CD4-positive, alpha-beta T cell treated with Interleukin-4 for 4 hours (primary cell): ENCODE measurements around the gene ATP6V0A4.
"Not testable (repeated sequence)": the region's sequence is repeated elsewhere in the genome, so short reads cannot be mapped to it uniquely, and the experiment has no call there.

Experiments used
- DNase-seq: peaks from one replicate; pipeline ENCODE4 v3.0.0-alpha.2; 2020

ATP6V0A4 gene

GRCh38 chr7:138797715-138798320 is at the start of gene ATP6V0A4, which contains the start of gene TMEM213:
ATP6V0A4 (minus strand) TSS chr7:138798196; CDS start chr7:138771247, 26,949 bp downstream.
TMEM213 (plus strand) TSS chr7:138797994; CDS start chr7:138798105, 111 bp downstream.
- DNase-seq, result no peak

- DNase-seq, result no peak
Observed at GRCh38 chr7:138845711-138846110, 47.7 kb upstream of the ATP6V0A4 start.

- no peak for DNase-seq
Observed at GRCh38 chr7:138843632-138844580, 45.9 kb upstream of the ATP6V0A4 start.

- no peak for DNase-seq
Observed at GRCh38 chr7:138842111-138842510, 44.1 kb upstream of the ATP6V0A4 start.

- no peak for DNase-seq
Observed at GRCh38 chr7:138838166-138838565, 40.2 kb upstream of the ATP6V0A4 start.

GRCh38 chr7:138837627-138838026 is 39.6 kb upstream of the ATP6V0A4 start:
- DNase-seq, result no peak

- no peak for DNase-seq
Observed at GRCh38 chr7:138835087-138835486, 37.1 kb upstream of the ATP6V0A4 start.

GRCh38 chr7:138834583-138834982 is 36.6 kb upstream of the ATP6V0A4 start:
- DNase-seq, result no peak

GRCh38 chr7:138833596-138833995 is 35.6 kb upstream of the ATP6V0A4 start:
- no peak for DNase-seq

- DNase-seq, result no peak
Observed at GRCh38 chr7:138832966-138833365, 35.0 kb upstream of the ATP6V0A4 start.

- DNase-seq, result no peak
Observed at GRCh38 chr7:138829335-138829734, 31.3 kb upstream of the ATP6V0A4 start.

- no peak for DNase-seq
Observed at GRCh38 chr7:138828302-138828701, 30.3 kb upstream of the ATP6V0A4 start.

- no peak for DNase-seq
Observed at GRCh38 chr7:138825049-138825721, 27.2 kb upstream of the ATP6V0A4 start.

GRCh38 chr7:138822867-138823535 is 25.0 kb upstream of the ATP6V0A4 start:
- no peak for DNase-seq

- no peak for DNase-seq
Observed at GRCh38 chr7:138821912-138822311, 23.9 kb upstream of the ATP6V0A4 start.

- DNase-seq, result no peak
Observed at GRCh38 chr7:138819625-138820024, 21.6 kb upstream of the ATP6V0A4 start.

- no peak for DNase-seq
Observed at GRCh38 chr7:138816650-138817049, 18.7 kb upstream of the ATP6V0A4 start.

GRCh38 chr7:138814816-138815332 is 16.9 kb upstream of the ATP6V0A4 start:
- no peak for DNase-seq

- no peak for DNase-seq
Observed at GRCh38 chr7:138813945-138814344, 15.9 kb upstream of the ATP6V0A4 start.

GRCh38 chr7:138811327-138811726 is 13.3 kb upstream of the ATP6V0A4 start:
- DNase-seq, result not testable (repeated sequence)

GRCh38 chr7:138809346-138809745 is 11.3 kb upstream of the ATP6V0A4 start:
- no peak for DNase-seq

- no peak for DNase-seq
Observed at GRCh38 chr7:138804618-138805017, 6.6 kb upstream of the ATP6V0A4 start.

GRCh38 chr7:138802706-138803105 is 4.7 kb upstream of the ATP6V0A4 start:
- DNase-seq, result no peak
